HuH-7.5 (cell line): ENCODE data around the gene SLC6A13.
"Not testable (repeated sequence)": the region's sequence is repeated elsewhere in the genome, so short reads cannot be mapped to it uniquely, and the experiment has no call there.

Experiments
- DNase-seq: peaks from one replicate; pipeline ENCODE4 v3.0.0; 2011; ENCODE audit warnings: low spot score

SLC6A13 gene

GRCh38 chr12:233615-233968, 29.0 kb downstream of the SLC6A13 start:
- no peak for DNase-seq

GRCh38 chr12:232731-233614, 29.7 kb downstream of the SLC6A13 start:
- DNase-seq: no peak

- DNase-seq: no peak
Observed at GRCh38 chr12:230925-231671, 31.5 kb downstream of the SLC6A13 start.

- no peak for DNase-seq
Observed at GRCh38 chr12:229441-230191, 33.0 kb downstream of the SLC6A13 start.

- DNase-seq: no peak
Observed at GRCh38 chr12:228846-229200, 33.8 kb downstream of the SLC6A13 start.

GRCh38 chr12:227923-228845, 34.5 kb downstream of the SLC6A13 start:
- DNase-seq: no peak

- no peak for DNase-seq
Observed at GRCh38 chr12:227286-227915, 35.2 kb downstream of the SLC6A13 start.

- DNase-seq: no peak
Observed at GRCh38 chr12:226401-226800, 36.2 kb downstream of the SLC6A13 start.

GRCh38 chr12:225012-225411, 37.6 kb downstream of the SLC6A13 start:
- DNase-seq: no peak

- no peak for DNase-seq
Observed at GRCh38 chr12:224330-224729, 38.3 kb downstream of the SLC6A13 start.

- DNase-seq: no peak
Observed at GRCh38 chr12:223841-224240, 38.8 kb downstream of the SLC6A13 start.

GRCh38 chr12:221736-222135, 40.9 kb downstream of the SLC6A13 start:
- no peak for DNase-seq

- no peak for DNase-seq
Observed at GRCh38 chr12:220946-221550, 41.6 kb downstream of the SLC6A13 start.

- DNase-seq: no peak
Observed at GRCh38 chr12:220491-220890, 42.1 kb downstream of the SLC6A13 start.

- DNase-seq: peak; percentile 68
Observed at GRCh38 chr12:219891-220352, 42.7 kb downstream of the SLC6A13 start.

- DNase-seq: no peak
Observed at GRCh38 chr12:218728-219590, 43.7 kb downstream of the SLC6A13 start.

GRCh38 chr12:218221-218620, 44.4 kb downstream of the SLC6A13 start:
- DNase-seq: no peak

GRCh38 chr12:217029-217428, 45.6 kb downstream of the SLC6A13 start:
- not testable (repeated sequence) for DNase-seq

- DNase-seq: no peak
Observed at GRCh38 chr12:215116-215515, 47.5 kb downstream of the SLC6A13 start.
